Fibroblast of skin of left quadriceps (primary cell): ENCODE data around the gene ZNF354B.
A peak's percentile ranks its signal among the peaks of the same experiment; 100 is the strongest.
"Not testable (repeated sequence)": the region's sequence is repeated elsewhere in the genome, so short reads cannot be mapped to it uniquely, and the experiment has no call there.

Experiments used
- DNase-seq, 2 experiments: peaks; one replicate each; pipeline ENCODE4 v3.0.0-alpha.2; 2013; ENCODE audit warnings: low read depth in 2 of 2

ZNF354B gene

DNA sequence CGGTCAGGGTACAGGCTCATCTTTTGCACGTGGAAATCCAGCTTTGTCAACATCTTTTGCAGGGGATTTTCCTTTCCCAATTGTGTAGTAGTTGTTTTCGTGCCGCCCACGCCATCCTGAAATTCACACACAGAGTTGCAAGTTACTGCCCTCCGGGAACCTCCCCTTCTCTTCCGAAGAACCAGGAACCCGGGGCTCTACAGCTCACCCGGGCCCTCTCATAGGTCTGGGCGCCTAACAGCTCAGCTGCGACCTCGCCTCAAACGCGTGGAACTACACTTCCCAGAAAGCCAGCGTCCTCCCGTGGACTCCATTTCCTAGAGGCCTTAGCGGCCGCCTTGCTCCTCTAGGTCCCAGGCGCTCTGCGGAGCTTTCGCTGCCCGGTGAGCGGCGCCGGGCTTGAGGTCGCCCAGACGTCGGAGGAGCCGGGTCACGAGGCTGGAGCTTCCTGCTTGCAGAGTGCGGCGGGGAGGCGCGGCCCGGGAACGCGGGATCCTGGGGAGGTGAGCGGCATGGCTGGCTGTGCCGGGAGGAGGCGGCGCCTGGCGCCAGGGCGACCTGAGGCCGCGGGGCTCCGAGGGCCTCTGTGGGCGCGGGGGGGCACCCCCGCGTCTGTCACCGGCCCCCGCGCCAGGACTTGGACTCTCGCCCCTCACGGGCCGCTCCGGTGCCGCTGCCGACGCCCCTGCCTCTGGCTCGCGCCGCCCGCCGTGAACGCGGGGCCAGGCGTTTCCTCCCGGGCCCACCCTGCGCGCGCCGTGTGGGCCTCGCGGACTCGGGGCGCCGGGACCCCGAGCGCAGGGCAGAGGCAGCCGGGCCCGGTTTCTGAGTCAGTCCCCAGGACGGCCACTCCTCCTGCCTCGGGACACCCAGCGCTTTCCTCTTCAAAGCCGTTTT, at the start of gene ZNF354B:
Gene ZNF354B (plus strand): TSS at position 329 of the 897 bp plus-strand sequence. CDS start 1,095 bp downstream, outside the sequence.
- peak; percentile 81 for DNase-seq

DNA sequence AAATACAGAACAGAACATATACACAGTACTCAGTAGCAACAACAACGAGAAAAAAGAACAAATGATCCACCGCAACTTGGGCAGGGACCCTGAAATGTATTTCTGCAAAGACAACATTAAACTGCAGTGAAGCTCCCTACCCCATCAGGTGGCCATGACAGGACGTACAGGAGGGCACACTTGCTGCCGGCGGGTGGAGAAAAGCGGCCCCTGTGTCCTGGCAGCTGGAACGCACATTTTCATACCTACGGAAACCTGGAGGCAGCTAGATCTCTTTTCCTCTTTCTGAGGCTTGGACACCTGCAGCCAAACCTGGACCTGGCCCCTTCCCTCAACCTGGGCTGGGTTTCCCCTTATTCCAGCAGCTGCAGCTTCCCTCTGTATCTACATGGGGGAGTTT, 42.2 kb upstream of the ZNF354B start:
- DNase-seq, result no peak

DNA sequence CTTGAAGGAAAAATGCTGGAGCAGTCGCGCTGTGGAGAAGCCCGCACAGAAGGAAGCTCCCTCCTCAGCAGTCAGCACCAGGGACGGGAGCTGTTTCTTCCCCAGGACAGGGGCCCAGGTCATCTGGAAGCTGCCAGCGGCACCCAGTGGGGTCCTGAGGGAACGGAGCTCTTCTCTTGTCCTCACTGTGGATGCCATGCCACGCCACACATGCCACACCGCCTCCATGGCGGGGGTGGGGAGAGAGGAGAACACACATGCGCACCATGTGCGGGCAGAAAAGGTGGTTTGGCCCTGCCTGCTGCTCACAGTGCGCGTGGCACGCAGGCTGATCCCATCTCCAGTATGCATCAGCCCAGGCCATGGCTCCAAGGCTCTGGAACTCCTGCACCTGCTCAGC, 41.7 kb upstream of the ZNF354B start:
- no peak for DNase-seq

GRCh38 chr5:178820001-178820400, 39.8 kb upstream of the ZNF354B start:
- DNase-seq, result no peak

- no peak for DNase-seq
These were observed 34.3 kb upstream of the ZNF354B start for GRCh38 chr5:178825444-178825843.

DNA sequence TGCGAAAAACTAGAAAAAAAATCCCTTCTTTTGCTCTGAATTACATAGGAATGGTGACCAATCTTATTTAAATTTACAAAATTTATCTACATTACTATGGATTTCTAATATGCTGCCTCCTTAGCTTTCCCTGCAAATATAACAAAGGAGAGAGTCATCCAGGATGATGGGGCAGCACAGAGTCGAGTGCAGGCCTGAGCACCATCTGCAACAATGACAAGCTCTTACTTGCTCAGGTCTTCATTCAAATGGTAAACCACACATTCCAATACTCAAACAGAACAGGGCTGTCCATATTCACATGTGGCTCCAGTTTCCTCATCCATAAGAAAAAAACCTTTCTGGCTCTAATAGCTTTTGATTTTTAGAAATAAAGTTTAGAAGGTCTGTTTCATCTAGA, 33.5 kb upstream of the ZNF354B start:
- DNase-seq, result no peak

GRCh38 chr5:178827636-178828035, 32.1 kb upstream of the ZNF354B start:
- no peak for DNase-seq

GRCh38 chr5:178831049-178831448, 28.7 kb upstream of the ZNF354B start:
- no peak for DNase-seq

DNA sequence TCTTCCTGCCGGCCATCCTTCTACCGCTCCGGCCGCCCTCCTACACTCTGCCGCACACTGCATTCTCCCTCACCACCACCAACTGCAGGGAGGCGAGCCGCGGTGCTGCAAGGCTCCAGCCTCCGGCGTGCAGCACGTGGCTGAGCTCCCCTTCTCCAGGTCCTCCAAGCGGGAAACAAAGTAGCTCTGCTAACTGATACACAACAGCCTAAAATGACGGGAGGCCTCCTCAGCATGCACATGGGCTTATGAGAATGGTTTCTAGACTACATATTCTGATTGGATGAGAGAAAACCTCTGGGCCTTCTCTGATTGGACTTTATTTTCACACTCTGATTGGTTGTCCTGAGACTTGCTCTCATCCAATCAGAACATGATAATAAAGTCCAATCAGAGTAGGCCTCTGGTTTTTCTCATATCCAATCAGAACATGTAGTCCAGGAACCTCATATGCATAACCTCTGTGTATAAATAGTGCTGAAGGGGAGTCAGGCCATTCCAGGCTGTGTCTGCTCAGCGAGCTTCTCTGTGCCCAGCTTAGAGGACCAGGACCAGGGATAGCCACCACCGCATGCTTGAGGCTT, 27.0 kb upstream of the ZNF354B start:
- DNase-seq, result no peak

GRCh38 chr5:178836628-178837027, 23.1 kb upstream of the ZNF354B start:
- DNase-seq, result no peak

DNA sequence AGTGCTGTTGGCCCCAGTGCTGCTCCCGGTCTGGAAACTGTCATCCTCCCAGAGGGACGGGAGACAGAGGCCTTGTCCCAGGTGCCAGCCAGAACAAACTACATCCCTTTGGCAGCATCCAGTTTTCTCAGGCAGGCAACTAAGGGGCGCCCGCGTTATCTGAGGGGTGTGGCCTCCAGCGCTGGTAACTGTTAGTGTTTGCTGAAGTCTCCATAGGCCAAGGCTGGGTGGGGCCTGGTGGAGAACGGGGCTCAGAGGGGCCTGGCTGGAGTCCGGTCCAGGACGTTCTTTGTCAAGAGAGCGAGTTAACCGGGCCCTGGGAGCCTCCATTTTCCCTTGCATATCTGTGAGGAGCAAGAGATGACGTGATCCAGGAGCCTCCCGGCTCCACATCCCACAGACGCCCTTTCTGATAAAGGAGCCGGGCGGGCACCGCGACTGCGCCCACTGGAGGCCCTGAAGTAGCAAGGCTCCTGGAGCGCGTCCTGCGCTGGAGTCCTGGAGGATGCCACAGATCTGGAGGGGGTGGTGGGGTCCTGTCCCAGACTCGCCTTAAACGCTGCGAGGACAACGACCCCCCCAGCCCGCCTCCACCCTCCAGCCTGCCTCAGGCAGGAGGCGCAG, 20.9 kb upstream of the ZNF354B start:
- not testable (repeated sequence) for DNase-seq

DNA sequence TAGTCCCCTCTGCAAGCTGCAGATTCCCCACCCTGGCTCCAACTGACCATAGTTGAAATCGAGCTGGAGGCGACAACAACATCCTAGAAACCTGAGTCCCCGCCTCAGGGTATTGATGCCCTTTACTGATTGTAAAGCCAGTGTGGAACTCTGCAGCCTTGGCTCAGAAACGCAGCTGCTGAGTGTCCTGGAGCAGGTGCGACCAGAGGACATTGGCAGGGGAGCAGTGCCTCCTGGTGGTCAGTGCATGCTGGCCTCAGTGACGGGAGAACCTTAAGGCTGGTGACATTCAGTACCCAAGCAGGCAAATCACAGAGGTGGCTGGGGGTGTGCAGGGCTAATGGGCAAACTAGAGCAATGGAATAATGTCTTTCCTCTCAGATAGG, 20.4 kb upstream of the ZNF354B start:
- no peak for DNase-seq

- not testable (repeated sequence) for DNase-seq
These were observed 19.4 kb upstream of the ZNF354B start for GRCh38 chr5:178840399-178840798.

GRCh38 chr5:178849316-178849715, 10.4 kb upstream of the ZNF354B start:
- no peak for DNase-seq

DNA sequence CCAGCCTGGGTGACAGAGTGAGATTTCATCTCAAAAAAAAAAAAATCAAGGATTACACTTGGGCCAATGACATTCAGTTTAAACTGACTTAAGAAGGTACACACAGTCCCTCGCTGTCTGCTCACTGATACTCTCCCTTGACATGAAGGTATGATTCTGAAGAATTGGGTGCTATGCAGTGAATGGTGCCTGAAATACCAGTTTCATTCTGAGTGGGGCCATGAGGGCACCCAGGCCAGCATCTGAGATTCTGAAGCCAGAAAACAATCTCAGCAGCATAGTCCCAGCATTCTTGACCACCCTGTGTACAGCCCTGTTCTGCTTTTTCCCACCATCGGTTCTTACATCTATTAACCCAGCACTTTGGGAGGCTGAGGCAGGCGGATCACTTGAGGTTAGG, 7.8 kb upstream of the ZNF354B start:
- no peak for DNase-seq

DNA sequence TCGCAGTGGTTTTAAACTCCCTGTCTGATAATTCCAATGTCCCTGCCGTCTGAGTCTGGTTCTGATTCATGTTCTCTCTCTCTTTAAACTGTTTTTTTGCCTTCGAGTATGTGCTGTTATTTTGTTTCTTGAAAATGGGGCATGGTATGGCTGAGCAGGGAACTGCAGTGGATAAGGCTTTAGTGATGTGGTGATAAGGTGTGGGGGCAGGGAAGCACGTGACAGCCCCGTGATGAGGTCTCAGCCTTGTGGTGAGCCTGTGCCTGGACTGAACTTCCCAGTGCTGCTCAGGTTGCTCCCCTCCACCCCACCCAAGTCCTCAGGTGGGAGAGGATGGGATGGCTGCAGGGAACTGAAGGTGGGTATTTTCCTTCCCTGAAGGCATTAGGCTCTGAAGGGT, 5.5 kb upstream of the ZNF354B start:
- no peak for DNase-seq

GRCh38 chr5:178860615-178861014, 862 bp downstream of the ZNF354B start:
- not testable (repeated sequence) for DNase-seq

DNA sequence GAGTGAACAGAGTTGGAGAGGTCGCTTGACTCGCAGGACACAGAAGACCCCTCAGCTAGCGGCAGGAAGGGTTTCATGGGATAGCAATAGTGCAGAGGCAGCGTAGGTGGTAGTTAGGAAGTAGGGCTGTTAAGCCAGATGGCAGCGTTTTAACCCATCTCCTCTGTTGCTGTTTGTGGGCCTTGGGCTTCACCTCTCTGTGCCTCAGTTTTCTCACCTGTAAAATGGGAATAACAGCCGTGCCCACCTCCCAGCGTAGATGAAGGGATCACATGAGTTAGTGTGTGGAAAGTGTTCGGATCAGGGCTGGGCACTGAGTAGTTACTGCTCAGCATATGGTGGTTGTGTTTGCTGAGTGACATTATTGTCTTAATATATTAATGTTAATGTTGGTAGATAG, 1.9 kb downstream of the ZNF354B start:
- no peak for DNase-seq

GRCh38 chr5:178866946-178867345, 7.2 kb downstream of the ZNF354B start:
- DNase-seq, result no peak

DNA sequence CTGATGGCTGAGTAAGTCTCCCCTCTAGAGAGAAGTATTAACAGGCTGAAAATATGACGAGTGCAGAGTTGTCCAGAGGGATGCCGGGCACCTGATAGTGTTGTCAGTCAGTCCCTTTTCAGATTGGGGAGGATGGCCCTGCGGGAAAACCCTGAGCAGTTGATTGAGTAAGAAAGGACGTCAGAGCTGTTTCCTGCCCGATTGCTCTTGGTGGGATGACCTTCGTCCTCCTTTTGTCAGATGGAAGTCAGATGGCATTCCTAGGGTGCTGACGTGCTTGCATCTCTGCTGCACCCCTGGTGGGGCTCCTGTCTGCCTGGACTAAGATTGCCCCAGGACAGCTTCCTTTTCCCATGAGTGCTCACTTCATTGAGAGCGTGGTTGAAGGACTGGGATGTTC, 9.8 kb downstream of the ZNF354B start:
- DNase-seq, result no peak

- DNase-seq, result no peak
These were observed 10.7 kb downstream of the ZNF354B start for GRCh38 chr5:178870411-178870810.

DNA sequence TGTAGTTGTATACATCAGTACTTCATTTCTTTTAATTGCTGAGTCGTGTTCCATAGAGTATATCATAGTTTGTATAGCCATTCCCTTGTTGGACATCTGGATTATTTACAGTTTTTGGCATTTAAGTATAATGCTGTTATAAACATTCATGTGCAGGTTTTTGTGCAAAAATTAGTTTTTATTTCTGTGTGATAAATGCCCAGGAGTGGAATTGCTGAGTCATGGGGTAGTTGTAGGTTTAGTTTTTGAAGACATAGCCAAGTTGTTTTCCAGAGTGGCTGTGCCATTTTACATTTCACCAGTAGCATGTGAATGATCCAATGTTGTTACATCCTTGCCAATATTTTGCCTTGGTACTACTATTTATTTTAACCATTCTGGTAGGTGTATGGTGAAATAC, 12.5 kb downstream of the ZNF354B start:
- no peak for DNase-seq
